A549 treated with CpdA at 1 μM for 4 hours (cell line): Measurements from ENCODE around the gene SUSD6. TPM values are rescaled to one million over a fixed set of nuclear protein-coding genes. Genes with fewer than 3 reads are reported as not detected.

Experiments used
- total RNA-seq: library from RNA; stranded (reverse); fragments of 200-300 nt; extraction: Qiagen RNA extraction; gene quantifications from 5 replicates; pipeline ENCODE4 v1.2.3, GENCODE V29; 2022; ENCODE audit warnings: low read depth

Gene SUSD6, protein sequence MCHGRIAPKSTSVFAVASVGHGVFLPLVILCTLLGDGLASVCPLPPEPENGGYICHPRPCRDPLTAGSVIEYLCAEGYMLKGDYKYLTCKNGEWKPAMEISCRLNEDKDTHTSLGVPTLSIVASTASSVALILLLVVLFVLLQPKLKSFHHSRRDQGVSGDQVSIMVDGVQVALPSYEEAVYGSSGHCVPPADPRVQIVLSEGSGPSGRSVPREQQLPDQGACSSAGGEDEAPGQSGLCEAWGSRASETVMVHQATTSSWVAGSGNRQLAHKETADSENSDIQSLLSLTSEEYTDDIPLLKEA
- 6.3 to 7.6 TPM (median 6.6 TPM) in 5 replicates for total RNA-seq

DNA sequence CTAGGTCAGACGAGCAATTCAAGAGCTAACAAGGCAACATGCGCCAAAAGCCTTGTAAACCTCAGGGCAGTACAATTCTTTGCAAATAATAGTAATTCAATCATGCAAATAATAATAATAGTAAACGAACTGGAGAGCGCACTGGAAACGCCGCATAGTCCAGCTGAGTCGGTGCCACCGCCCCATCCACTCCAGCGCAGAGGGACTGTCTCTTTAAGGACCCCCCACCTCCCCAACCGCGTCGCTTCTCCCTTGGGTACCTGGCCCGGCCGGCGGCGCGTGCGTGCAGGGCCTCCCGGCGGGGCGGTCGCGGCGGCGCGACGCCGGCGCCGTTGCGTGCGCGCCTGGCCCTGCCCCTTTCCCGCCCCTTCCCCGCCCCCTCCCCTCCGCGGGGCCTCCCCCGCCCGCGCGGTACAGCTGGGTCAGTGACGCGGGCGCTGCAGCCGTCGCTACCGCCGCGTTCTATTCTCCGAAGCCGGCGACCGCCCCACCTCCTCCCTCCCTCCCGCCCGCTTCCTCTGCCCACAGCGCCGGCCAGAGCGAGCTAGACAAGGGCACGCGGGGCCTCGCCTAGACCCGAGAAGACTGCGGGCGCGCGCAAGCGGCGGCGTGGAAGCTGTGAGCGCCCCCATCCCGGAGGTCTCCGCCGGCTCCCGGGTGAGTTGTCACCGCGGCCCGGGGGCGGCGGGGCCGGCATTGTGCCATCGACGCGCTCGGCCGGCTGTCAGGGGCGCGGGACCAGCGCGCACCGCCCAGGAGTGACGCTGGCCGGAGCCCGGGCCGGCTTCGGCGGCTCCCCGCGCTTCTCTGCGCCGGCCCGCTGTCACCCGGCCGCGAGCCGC, at the start of gene SUSD6:
TSS of gene SUSD6 (plus strand) at position 425 of the 842 bp plus-strand sequence. CDS start 46,997 bp downstream, outside the sequence.

DNA sequence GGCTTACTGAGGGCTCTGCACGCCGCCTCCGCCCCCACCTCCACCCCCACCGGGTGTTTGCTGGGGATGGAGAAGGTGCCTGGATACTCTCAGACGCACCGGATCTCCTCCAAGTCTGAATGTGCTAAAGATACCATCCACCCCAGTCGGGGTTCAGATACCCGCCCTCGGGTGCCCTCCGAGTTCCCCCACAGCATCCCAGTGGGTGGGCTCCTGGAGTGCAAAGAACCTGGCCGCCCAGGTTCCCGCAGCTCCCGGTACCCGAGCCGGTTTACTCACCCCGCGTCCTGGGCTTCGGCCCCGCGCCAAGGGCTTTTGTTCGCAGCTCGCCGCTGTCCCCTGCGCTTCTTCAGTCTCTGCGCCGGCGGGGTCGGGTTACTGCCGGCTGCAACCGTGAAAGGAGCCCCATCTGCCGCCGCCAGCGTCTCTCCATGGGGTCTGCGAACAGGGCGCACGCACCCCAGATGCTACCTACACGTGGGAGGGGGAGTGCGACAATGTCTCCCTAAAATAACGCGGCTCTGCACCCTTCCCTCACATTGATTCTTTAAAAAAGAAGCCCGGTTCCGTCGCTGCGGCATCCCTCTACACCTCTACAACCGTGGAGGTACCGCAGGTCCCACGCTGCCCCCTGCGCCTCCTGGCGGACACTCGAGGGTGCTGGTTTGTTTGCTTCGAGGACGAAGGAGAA, 37.0 kb upstream of the SUSD6 start, which contains the start of gene CCDC177:
TSS of gene CCDC177 (minus strand) at position 609 of the 691 bp plus-strand sequence. CDS start 1,249 bp downstream, outside the sequence.

Other genes with a start within 250 kb of the SUSD6 start
- gene ERH, start 213.3 kb upstream of the SUSD6 start, total RNA-seq = 309 to 358 TPM (median 344 TPM) in 5 replicates
- gene SLC39A9, start 212.9 kb upstream of the SUSD6 start, total RNA-seq = 37.4 to 46.7 TPM (median 40.2 TPM) in 5 replicates
- gene PLEKHD1, start 126.9 kb upstream of the SUSD6 start, total RNA-seq = 0.02 to 0.03 TPM in 2 of 5 replicates, not detected in the others
- gene CCDC177, start 36.7 kb upstream of the SUSD6 start, total RNA-seq = not detected in 5 replicates
- gene SRSF5, start 155.5 kb downstream of the SUSD6 start, total RNA-seq = 182 to 320 TPM (median 224 TPM) in 5 replicates
- not detected in 5 replicates for gene SLC10A1, start 185.6 kb downstream of the SUSD6 start, total RNA-seq